OCI-LY7 (cell line): ENCODE results near the gene DDX28.
"Not testable (repeated sequence)": the region's sequence is repeated elsewhere in the genome, so short reads cannot be mapped to it uniquely, and the experiment has no call there.

ENCODE experiments used
- CTCF ChIP-seq: fragments of 200-600 bp; sonication (generic); conservative IDR thresholded peaks from 2 replicates; pipeline ENCODE4 v1.5.1; 2014; ENCODE audit warnings: mild to moderate bottlenecking, antibody characterized with exemption, low read length, moderate library complexity, mixed read lengths
- EZH2phosphoT487 ChIP-seq: fragments of 200-600 bp; sonication (generic); IDR thresholded peaks from 2 replicates; pipeline ENCODE4 v1.6.1; 2018; ENCODE audit warnings: low read depth, borderline replicate concordance, mild to moderate bottlenecking, mixed run types, antibody characterized with exemption, low read length, moderate library complexity, mixed read lengths

GRCh38 chr16:67972285-67972684, 50.7 kb downstream of the DDX28 start:
- TF ChIP-seq CTCF, EZH2phosphoT487: not testable (repeated sequence)
